ENCODE measurements around the gene WTAP. TPM values are rescaled to one million over a fixed set of nuclear protein-coding genes. Genes with fewer than 3 reads are reported as not detected.
"Not testable (repeated sequence)": the region's sequence is repeated elsewhere in the genome, so short reads cannot be mapped to it uniquely, and the experiment has no call there.

WTAP gene
- total and polyA plus RNA-seq, 2 of the 8 experiments (the other 6 are each of a cell fraction or from before 2014, with no cell fraction given): 32.6 to 120 TPM

DNA sequence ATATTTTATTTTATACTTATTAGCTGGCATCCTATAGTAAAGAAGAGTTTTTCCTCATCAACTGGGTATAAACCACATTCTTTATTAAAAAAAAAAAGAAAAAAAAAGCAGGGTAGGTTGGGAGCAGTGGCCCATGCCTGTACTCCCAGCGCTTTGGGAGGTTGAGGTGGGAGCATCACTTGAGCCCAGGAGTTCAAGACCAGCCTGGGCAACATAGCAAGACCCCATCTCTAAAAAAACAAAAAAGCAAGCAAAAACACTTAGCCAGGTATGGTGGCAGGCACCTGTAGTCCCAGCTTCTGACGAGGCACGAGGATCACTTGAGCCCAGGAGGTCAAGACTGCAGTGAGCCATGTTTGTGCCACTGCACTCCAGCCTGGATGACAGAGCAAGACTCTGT lies 5.3 kb upstream of the WTAP start:
- H4K20me1 ChIP-seq (replicated peaks in 1 of 2; ENCODE audit: control insufficient read depth in 1 of 2, insufficient read depth in 2 of 2, low read length in 2 of 2); H2BK120ac ChIP-seq (replicated peaks; ENCODE audit: low read depth, low read length); H3K27me3 ChIP-seq (replicated peaks in 1 of 4; ENCODE audit: control insufficient read depth in 3 of 4, extremely low read depth in 1 of 4, insufficient read depth in 3 of 4, low read length in 3 of 4); DNase-seq (ENCODE audit: low read depth in 1 of 2, low spot score in 2 of 2); H3K14ac ChIP-seq (ENCODE audit: insufficient read length); H2BK5ac ChIP-seq (ENCODE audit: low read depth, low read length); H3K23ac ChIP-seq (ENCODE audit: insufficient read length); H3K23me2 ChIP-seq (ENCODE audit: low read depth, low read length); H4K5ac ChIP-seq (ENCODE audit: insufficient read length, low read depth, low read length); H2BK12ac ChIP-seq (ENCODE audit: low read depth, low read length); H2AK5ac ChIP-seq (ENCODE audit: low read depth, low read length); H3K9ac ChIP-seq (replicated peaks in 1 of 4; ENCODE audit: extremely low read depth in 1 of 4, low read depth in 3 of 4, low read length in 3 of 4); H3K4ac ChIP-seq (replicated peaks; ENCODE audit: insufficient read length, low read depth, low read length); H3K18ac ChIP-seq (ENCODE audit: extremely low read depth, low read length); H2BK15ac ChIP-seq (ENCODE audit: low read length); FAIRE-seq; H3K4me3 ChIP-seq (ENCODE audit: extremely low read depth in 1 of 4, insufficient read depth in 2 of 4, low read depth in 3 of 4, low read length in 4 of 4); H3K4me2 ChIP-seq (ENCODE audit: insufficient read depth in 1 of 2, low read depth in 2 of 2, low read length in 2 of 2); H3K27ac ChIP-seq (ENCODE audit: low read depth, low read length); H4K91ac ChIP-seq (replicated peaks; ENCODE audit: insufficient read length, low read length); H3K9me3 ChIP-seq (ENCODE audit: insufficient read depth in 2 of 2, low read depth in 1 of 2, low read length in 1 of 2); H3K36me3 ChIP-seq (ENCODE audit: control insufficient read depth in 2 of 4, insufficient read depth in 4 of 4, low read length in 3 of 4); H3K56ac ChIP-seq (replicated peaks; ENCODE audit: insufficient read length, low read depth, low read length); H2AFZ ChIP-seq (ENCODE audit: low read length); H3K4me1 ChIP-seq (replicated peaks in 1 of 4; ENCODE audit: control insufficient read depth in 3 of 4, insufficient read depth in 4 of 4, low read length in 3 of 4); H4K8ac ChIP-seq (ENCODE audit: extremely low read depth, insufficient read depth, low read length); H2BK20ac ChIP-seq (ENCODE audit: low read length); H3K79me1 ChIP-seq (ENCODE audit: low read depth, low read length): not testable (repeated sequence)
- POLR2A ChIA-PET (ENCODE audit: partially characterized antibody): interaction anchor here (4.0 kb wide), 1 partner anchor 29 kb away, joined by 21 read pairs; the partner anchor contains the start of gene SOD2
- WGBS, 2 experiments (ENCODE audit: extremely low coverage in 1 of 2, insufficient coverage in 1 of 2, insufficient read length in 1 of 2, insufficient replicate concordance in 2 of 2, low coverage in 1 of 2, low lambda C conversion rate in 2 of 2, missing lambda C conversion rate in 1 of 2): 100% methylated on average over 3 of the region's 3 CpGs; no CpG with 5 or more reads in 1 of the 2 experiments
- CTCF ChIA-PET (ENCODE audit: partially characterized antibody): interaction anchor here (0.6 kb wide), 1 partner anchor 534 kb away, joined by 5 read pairs; no protein-coding TSS in a partner anchor
- H3K79me2 ChIP-seq (ENCODE audit: control insufficient read depth in 1 of 2, insufficient read depth in 2 of 2, low read length in 2 of 2): peaks cover 0 to 53% of the 10 kb centered on the region in 2 experiments; a peak in 3 of 4 replicates
